Renal cortical epithelial cell (primary cell): ENCODE results near the gene ACKR2. TPM values are rescaled to one million over a fixed set of nuclear protein-coding genes. Genes with fewer than 3 reads are reported as not detected.
A peak's percentile ranks its signal among the peaks of the same experiment; 100 is the strongest.

Experiments
- DNase-seq: peaks from one replicate; pipeline ENCODE4 v3.0.0-alpha.2; 2011; ENCODE audit warnings: low read depth
- total RNA-seq: library from RNA; depleted of rRNA; stranded (reverse); fragments of >200 nt; gene quantifications from 2 replicates; pipeline ENCODE4 v1.2.3, GENCODE V29; 2014

Gene ACKR2
- total RNA-seq, 1 donor from 2014 or later = 2.9 TPM

DNA sequence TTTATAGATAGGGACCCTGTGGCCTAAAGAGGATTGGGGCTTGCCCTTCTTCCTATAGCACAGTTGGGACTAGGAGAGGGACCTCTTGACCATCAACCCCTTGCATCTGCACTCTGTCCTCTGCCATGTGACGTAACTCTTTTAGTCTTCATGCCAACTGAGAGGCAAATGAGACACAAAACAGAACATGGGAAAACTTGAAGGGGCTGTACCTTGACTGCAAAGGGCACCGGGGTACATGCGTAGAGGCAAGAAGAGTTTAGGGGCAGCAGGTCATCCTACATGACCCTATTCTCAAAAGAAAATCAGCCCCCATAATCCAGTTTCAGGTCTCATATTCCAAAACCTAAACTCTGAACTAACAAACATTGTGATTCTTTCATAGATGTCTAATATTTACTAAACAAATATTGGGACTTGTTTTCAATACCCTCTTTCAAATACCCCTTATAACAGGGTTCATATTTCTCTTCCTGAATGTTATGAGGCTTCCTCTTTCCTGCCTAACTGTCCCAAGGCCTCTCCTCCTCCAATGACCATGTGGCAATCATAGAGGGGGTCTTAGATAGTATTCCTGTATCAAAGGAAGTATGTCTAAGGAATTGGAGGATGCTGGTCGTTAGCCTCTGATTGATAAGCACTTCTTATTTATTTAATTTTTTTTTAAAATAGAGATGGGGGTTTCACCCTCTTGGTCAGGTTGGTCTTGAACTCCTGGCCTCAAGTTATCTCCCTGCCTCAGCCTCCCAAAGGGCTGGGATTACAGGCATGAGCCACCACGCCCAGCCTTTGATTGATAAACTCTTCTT lies 20.6 kb downstream of the ACKR2 start:
- DNase-seq = no peak

DNA sequence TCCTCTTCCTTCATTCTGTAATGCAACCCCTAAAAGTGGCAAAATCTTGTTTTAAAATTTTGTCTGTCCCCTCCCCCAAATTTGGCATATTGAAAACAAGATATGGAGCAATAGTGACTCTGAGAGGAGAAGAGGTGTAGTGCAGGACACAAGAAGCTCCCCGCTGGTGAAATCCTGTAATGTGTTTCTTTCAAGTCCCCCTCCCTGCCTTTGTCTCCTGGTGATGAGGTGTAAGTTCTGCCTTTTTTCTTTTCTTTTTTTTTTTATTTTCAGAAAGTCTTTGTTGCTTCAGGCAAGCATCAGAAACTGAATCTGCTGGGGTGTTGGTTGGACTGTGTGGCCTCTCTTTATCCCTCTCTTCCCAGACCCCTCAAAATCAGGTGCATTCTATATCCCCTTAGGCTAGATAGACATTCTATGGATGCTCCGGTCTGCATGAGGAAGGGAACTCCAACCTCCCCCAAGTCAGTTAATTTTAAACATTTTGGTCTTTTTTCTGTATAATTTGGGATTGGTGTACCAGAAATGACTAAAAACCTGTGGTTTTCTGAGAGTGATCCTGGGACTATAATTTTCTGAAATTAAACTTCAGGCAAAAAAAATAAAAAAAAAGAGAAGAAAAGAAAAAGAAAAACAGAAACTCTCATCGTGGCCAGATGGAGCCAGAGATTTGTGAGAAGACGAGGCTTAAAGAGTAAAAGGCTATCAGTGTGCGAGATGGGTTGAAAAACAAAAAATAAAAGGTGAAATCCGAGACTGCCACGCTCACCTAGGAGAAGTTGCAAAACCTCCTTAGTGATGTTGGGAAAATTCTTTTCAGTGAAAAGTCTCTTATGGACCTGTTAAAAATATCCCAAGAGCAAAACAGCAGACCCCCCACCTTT lies 21.4 kb downstream of the ACKR2 start:
- DNase-seq = peak; percentile 63

DNA sequence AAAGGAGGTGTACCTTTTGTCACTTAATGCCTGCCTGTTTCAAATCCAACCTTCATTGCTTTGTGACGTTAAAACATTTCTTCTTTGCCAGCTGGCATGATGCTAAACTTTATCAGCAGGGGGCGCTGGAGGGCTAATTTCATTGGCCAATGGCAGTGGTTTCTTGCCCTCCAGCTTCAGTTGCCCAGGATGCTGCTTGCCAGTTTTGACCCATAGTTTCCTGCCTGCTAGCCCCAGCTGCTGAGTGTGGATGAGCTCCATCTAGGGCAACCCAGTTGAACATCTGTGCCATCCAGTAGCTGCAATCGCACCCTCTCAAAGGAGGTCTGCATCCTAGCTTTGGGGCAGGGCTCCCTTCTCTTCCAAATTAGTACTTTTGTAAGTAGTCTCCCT lies 22.1 kb downstream of the ACKR2 start:
- peak; percentile 65 for DNase-seq

DNA sequence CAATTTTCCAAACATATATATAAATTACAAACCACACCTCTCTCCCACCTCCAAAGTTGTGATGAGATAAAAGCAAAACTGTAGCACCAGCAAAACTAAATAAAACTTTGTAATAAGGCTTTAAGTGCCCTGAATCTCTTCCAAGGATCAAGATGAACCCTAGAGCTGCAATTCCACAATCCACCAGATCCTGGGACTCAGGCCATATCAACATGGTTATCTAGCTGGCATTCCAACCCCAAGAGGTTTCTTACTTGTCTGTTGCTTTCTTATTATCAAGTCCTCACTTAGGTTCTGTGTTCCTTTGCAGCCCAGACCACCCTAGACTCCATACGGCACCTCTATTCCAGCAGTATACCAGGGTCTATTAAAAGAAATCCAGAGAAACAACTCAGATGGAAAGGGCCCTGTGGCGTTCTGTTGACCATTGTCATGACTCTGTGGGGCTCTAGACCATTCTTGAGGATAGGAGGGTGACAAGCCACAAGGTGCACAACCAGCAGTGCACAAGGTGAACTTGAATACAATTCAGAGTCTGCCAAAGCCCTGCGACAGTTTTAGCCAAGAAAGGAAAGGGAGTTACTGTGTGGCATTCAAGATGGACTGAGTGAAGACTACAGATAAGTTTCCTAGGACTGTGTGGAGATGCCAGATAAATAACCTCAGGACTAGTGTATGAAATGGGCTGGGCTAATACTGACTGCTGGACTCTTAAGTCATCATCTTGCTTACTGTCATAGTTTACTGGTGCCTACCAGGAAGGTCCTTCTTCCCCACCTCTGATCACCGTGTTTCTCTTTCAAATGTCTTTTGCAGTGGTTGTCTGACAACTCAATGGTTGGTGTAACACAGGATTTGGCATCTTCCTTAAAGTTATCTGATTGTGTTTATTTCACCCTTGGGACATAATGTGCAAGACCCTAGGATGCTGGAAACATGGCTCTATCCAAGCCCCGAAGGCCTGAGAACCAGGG lies 27.2 kb downstream of the ACKR2 start:
- no peak for DNase-seq

DNA sequence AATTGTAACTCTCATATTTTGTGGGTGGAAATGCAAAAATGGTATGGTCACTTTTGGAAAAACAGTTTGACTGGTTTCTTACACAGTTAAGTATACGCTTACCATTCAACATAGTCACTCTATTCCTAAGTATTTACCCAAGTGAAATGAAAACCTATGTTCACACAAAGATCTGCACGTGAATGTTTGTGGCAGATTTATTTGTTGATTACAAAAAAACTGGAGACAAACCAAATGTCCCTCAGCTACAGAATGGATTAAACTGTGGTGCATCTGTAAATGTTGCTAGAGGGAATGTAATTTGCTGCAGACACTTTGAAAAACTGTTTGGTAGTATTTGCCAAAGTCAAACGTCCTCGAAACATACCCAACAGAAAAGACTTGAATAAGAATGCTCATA lies 29.3 kb downstream of the ACKR2 start:
- DNase-seq = no peak

DNA sequence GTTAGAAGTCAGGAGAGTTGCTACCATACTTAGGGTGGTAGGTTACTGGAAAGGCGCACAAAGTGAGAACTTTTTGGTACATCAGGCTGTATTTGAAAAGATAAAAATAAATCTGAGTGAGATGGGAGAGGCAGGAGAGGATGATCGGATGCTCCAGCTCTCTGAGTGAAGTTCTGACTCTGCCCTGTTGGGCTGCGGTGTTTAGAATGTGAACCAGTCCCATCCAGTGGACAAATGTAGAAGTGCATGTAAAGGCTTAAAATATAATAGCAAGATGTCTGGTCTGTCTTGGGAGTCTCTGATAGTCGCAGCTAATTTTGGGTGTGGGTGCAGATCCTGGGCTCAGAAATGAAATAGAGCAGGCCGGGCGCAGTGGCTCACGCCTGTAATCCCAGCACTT lies 30.4 kb downstream of the ACKR2 start:
- DNase-seq = peak; percentile 72

DNA sequence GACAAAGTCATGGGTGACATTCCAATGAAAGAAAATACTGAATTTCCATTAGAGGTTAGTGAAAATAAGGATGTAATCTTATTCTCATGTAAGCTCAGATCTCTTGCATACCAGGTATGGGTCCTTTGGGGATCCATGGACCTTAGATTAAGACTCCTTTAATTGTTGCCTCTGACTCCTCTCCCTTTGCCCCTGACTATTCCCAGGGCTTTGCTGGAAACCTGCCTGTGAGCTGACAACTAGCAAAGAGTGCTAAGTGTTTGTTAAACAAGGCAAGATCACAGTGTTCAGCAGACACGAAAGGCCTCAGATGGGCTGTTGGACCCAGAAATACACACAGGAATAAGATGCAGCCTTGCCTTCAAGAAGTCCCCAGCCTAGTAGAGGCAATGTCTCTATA lies 32.1 kb downstream of the ACKR2 start:
- peak; percentile 64 for DNase-seq

DNA sequence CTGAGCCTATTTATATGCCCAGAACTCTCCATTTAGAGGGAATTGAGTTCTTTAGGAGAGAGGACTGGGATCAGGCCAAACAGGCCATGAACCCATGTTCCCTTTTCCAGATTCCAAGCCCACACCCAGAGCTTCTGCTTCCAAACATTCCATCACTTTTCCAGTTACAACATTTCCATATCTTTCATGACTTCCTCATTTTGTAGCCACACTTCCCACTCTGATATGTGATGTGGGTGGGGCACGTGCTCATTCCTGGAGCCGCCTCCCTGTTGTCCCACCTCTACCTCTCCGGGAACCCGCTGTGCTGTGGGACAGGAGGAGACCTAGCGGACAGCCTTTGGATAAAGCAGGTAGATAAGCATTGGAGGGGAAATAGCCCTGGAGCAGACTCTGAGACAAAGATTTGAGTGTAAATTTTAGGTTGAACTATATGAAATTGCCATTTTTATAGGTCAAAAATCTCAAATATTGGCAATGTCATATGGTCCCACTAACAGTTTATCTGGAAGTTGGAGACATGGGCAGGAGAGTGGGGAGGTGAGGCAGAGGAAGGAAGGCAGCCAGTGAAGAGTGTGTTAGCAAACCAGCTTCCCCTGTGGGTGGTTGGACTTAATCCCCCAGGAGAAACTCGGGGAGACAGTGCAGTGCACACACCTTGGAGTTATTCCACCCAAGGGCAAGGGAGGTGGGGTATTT lies 34.6 kb downstream of the ACKR2 start:
- no peak for DNase-seq

DNA sequence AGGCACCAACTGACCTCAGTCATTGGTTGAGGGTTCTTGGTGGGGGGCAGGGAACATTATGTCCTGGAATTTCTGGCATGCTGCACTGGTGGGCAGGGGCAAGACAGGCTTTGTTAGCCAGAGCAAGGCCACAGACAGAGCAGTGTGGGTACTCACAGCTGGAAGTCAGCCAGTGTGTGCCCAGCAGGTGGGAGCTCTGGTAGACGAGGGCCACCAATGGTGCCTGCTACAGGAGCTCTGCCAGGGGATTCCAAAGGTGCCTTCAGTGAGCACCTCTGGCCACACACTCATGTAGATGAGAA lies 35.1 kb downstream of the ACKR2 start:
- peak; percentile 46 for DNase-seq

DNA sequence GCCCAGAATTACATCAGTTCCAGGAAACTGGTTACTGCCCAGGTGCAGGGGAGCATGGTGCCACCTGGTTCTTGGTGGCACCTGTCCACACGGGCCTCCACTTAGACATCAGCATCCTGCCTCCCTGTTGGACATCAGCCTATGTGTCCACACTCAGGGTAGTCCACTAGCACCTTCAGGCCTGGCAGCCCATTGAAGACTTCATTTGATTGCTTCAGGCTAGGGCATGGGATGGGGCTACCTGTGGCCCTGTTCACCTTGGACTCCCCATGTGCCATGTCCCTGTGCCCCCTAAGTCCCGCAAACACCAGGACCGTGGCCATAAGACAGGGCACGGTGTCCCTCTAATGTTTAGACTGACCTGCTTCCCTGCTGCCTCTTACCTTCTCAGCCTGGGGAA lies 35.6 kb downstream of the ACKR2 start:
- DNase-seq = no peak

DNA sequence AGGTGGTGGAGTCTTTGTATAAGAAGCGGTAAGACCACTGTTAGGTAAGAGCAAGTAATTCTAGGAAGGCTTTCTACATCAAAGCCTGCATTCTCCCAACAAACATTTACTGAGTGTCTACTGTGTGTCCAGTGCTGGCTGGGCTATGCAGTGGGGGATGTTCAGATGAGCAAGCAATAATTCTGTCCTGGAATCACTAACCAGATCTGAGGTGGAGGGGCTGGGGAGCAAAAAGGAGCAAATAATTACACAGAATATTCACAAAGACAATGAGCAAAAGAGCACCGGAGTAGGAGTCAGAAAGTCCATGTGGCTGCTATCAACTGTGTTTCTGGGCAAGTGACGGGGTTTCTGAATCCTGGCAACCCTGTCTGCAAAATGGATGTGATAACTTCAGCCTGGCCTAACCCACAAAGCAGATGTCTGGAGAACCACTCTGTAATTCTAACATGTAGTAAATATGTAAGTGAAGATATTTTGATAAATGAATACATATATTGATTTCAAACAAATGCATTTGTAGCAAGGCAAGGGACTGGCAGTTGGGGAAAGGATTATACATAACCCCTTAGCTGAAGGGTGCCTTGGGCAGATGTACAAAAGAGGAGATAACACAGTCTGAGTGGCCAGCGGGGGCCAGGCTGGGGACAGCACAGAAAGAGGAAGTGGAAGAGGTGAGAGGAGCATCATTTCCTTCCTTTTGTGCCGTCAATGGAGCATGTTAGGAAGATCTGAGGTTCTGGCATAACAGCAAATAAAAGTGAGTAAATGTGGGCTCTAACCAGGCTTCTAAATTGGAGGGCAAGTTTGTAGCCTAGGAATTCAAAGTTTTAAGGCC lies 37.7 kb downstream of the ACKR2 start:
- DNase-seq = no peak

DNA sequence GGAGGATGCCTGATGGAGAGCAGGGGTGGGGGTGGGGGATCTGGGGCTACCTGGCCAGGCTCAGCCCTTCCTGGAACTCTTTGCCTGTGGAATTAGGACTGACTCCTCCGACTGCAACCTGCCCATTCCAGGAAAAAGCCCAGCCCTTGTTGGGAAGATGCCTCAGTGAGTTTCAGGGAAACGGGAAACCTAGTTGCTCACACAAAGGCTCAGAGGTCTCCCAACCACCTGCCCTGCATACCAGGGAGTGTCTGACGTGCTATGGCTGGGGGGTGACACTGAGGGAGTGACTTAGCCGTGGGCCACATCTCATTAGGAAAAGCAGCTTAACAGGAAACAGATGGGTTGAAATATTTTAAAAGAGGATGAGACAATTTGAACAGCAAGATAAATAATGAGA lies 38.5 kb downstream of the ACKR2 start:
- DNase-seq = peak; percentile 17

DNA sequence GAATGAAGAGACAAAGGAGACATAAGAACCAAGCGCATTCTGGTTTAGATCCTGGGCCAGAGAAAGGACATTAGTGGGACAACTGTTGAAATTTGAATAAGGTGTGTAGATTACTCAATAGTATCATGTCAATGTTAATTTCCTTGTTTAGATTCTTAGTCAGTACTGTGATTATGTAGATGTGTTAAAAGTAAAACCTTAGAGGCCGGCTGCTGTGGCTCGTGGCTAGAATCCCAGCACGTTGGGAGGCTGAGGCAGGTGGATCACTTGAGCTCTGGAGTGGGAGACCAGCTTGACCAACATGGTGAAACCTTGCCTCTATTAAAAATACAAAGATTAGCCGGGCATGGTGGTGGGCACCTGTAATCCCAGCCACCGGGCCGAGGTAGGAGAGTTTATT lies 39.8 kb downstream of the ACKR2 start:
- no peak for DNase-seq

DNA sequence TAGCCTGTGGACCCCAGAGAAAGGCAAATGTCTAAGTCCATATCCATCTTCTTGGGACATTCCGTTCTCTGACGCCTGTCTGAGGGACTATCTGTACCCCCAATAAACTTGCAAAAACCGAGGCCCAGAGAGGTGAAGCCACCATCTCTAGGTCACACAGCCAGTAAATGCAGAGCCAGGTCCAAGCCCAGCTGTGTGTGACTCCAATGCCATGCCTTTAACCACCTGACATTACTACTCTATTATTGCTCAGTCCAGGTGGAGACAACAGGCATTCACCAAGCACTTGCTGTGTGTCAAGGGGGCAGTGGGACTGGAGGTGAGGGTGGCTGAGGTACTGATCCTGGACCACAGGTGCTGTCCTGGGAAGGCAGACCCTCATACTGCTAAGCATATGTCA lies 41.0 kb downstream of the ACKR2 start:
- DNase-seq = no peak

DNA sequence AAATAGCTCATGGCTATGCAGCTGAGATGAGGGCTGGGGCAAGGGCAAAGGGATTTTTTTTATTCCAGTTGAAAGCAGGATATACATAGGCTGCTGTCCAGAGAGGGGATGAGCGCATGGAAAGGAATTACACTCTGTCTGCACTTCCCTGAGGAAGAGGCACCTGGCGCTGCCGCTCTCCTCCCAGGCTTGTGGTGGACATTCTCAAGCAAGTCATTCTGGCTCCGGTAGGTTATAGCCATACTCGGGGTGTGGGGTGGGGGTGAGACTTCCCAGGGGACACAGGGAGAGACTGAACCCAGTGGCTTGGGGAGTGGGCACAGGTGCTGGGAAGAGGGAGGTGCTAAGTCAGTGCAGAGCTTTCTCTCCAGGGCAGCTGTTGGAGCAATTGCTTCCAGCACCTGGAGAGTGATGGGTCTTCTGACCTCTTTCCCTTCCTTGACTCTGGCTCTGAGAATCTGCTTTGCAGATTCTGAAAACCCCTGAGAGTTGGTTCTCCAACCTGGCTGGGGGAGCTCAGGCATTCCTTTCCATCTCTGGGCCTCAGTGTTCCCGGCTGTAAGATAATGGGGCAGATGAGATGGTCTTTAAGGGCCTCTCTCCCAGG lies 42.1 kb downstream of the ACKR2 start:
- DNase-seq = no peak

DNA sequence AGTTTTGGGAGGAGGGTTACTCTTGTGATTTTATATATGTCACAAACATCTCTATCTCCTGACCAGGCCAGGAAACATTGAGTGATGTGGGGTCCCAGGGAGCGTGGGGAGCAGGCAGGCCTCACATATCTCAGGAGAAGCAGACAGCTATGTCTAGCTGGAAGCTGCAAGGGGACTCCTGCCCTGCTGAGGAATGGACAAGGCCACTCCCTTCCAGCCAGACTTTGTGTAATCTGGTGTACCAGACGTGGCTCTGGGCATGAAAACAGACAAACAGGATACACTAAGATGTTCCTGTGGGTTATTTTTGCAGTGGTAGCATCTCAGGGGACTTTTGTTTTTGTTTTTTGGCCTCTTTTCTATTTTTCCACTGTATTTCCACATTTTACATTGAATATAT lies 43.2 kb downstream of the ACKR2 start:
- no peak for DNase-seq

DNA sequence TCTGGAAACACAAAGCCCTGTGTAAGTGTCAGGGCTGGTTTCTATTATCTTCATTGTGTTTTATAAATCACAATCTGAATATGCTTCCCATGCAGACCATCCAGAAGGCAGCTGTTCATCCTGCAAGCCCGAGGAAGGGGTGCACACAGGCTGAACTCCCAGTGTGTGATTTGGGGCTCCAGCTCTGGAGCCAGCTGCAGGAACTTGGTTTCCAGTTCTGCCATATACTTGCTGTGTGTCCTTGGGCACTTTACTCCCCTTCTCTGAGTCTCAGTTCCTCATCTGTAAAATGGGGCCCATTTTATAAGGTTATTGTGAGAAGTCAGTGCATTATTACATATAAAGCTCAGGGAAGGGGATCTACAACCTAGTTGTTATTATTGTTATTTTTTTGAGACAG lies 43.8 kb downstream of the ACKR2 start:
- DNase-seq = no peak

DNA sequence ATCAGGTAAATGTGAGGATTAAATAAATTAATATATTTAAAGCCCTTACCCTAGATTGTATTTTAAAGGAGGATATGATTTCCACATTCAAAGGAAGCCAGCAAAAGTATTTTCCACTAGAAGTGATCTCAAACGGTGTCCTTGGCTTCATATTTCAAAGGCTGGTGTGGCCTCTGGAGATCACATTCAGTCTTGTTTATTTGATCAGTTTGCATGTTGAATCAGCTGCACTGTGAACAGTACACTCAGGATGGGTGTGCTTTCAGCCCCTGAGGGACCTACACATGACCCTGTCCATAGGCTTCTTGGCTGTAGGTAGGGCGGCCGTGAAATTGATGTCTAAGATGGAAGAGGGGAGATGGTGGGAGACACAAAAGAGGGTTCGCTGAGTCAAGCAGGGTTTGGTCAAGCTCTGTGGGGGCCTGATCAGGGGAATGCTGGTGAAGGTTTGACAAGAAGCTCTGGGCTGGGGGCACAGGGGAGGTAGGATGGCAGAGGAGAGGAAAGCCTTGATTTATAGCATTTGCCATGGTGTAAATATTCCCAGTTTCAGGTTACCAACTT lies 44.6 kb downstream of the ACKR2 start:
- DNase-seq = no peak

DNA sequence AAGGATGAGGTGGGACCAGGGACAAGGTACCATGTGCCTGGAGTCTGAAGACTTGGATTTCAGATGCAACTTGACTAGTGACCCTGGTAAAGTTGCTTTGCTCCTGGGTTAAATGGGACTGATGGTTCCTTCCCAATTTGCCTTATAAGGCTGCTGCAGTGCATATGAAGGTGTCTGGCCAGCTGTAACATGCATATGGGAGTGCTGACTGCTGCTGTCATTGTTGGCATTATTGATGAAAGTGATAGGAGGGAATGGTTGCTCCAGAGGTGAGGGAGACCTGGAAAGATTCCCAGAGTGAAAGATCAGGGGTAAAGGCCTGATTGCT lies 45.9 kb downstream of the ACKR2 start:
- no peak for DNase-seq
